H1 (cell line): ENCODE measurements around the gene SLC2A5. TPM values are rescaled to one million over a fixed set of nuclear protein-coding genes. Genes with fewer than 3 reads are reported as not detected.

Experiments used
- CTCF ChIA-PET: fragments of 300-600 bp; sonication (Branson Sonifier 250); formaldehyde crosslinking; loops from one replicate; lab custom pipeline; 2021; ENCODE audit not compliant: partially characterized antibody; lab: Charles Lee
- POLR2A ChIA-PET: fragments of 300-600 bp; sonication (Branson Sonifier 250); formaldehyde crosslinking; loops from one replicate; lab custom pipeline; 2021; ENCODE audit warnings: inconsistent platforms; ENCODE audit not compliant: partially characterized antibody; lab: Charles Lee
- DNase-seq, 2 experiments: peaks; one replicate each; pipeline versions ENCODE4 v3.0.0 to v3.0.0-alpha.2; 2010 to 2022; ENCODE audit warnings: low spot score in 2 of 2, low read depth in 1 of 2, mixed read lengths in 1 of 2
- FAIRE-seq: peaks from 2 replicates; lab custom pipeline; 2011; peaks lifted over from hg19 to GRCh38; lab: Jason Lieb, UNC
- H2AFZ ChIP-seq: 2 replicates; pipeline ENCODE4 v1.8.1; 2012; ENCODE audit warnings: low read length, inconsistent platforms
- H2AK5ac ChIP-seq: 2 replicates; pipeline ENCODE4 v1.6.1; 2013; ENCODE audit warnings: low read depth, low read length
- H2BK120ac ChIP-seq: replicated peaks from 2 replicates; pipeline ENCODE3; 2013; ENCODE audit warnings: low read depth, low read length, inconsistent platforms
- H2BK12ac ChIP-seq: 2 replicates; pipeline ENCODE4 v1.6.1; 2013; ENCODE audit warnings: low read depth, low read length
- H2BK15ac ChIP-seq: 2 replicates; pipeline ENCODE4 v1.6.1; 2013; ENCODE audit warnings: low read length
- H2BK20ac ChIP-seq: 2 replicates; pipeline ENCODE4 v1.6.1; 2013; ENCODE audit warnings: low read length
- H2BK5ac ChIP-seq: 2 replicates; pipeline ENCODE4 v1.6.1; 2013; ENCODE audit warnings: low read depth, low read length
- H3K14ac ChIP-seq: 2 replicates; pipeline ENCODE4 v1.6.1; 2013; ENCODE audit warnings: inconsistent platforms; ENCODE audit not compliant: insufficient read length
- H3K18ac ChIP-seq: 2 replicates; pipeline ENCODE4 v1.6.1; 2013; ENCODE audit warnings: low read length; ENCODE audit errors: extremely low read depth
- H3K23ac ChIP-seq: 2 replicates; pipeline ENCODE4 v1.6.1; 2013; ENCODE audit warnings: inconsistent platforms; ENCODE audit not compliant: insufficient read length
- H3K23me2 ChIP-seq: 2 replicates; pipeline ENCODE4 v1.6.1; 2013; ENCODE audit warnings: low read depth, low read length
- H3K27ac ChIP-seq: 2 replicates; pipeline ENCODE4 v1.6.1; 2011; ENCODE audit warnings: low read depth, low read length, inconsistent platforms
- H3K27me3 ChIP-seq, 4 experiments: replicated peaks in 1 of 4; 1 replicate in 1 of 4; 2 replicates in 3 of 4; pipeline versions ENCODE4 v1.6.1 to v1.8.1; 2011 to 2013; ENCODE audit warnings: low read length in 3 of 4, mild to moderate bottlenecking in 3 of 4, inconsistent platforms in 2 of 4, mixed read lengths in 2 of 4, moderate library complexity in 1 of 4; ENCODE audit not compliant: control insufficient read depth in 3 of 4, insufficient read depth in 3 of 4; ENCODE audit errors: extremely low read depth in 1 of 4
- H3K36me3 ChIP-seq, 4 experiments: 2 replicates each; pipeline versions ENCODE4 v1.6.1 to v1.8.1; 2011 to 2013; ENCODE audit warnings: mild to moderate bottlenecking in 4 of 4, low read length in 3 of 4, moderate library complexity in 2 of 4, control low read depth in 1 of 4, inconsistent platforms in 1 of 4; ENCODE audit not compliant: insufficient read depth in 4 of 4, control insufficient read depth in 2 of 4
- H3K4ac ChIP-seq: replicated peaks from 2 replicates; pipeline ENCODE3; 2013; ENCODE audit warnings: low read length, low read depth, mixed read lengths, inconsistent platforms; ENCODE audit not compliant: insufficient read length
- H3K4me1 ChIP-seq, 4 experiments: replicated peaks in 1 of 4; 1 replicate in 1 of 4; 2 replicates in 3 of 4; pipeline versions ENCODE4 v1.6.1 to v1.8.1; 2011 to 2013; ENCODE audit warnings: low read length in 3 of 4, inconsistent platforms in 2 of 4, mixed read lengths in 1 of 4; ENCODE audit not compliant: insufficient read depth in 4 of 4, control insufficient read depth in 3 of 4
- H3K4me2 ChIP-seq, 2 experiments: 2 replicates each; pipeline versions ENCODE4 v1.6.1 to v1.8.1; 2011 to 2013; ENCODE audit warnings: low read depth in 2 of 2, low read length in 2 of 2, control low read depth in 1 of 2, inconsistent platforms in 1 of 2, mild to moderate bottlenecking in 1 of 2; ENCODE audit not compliant: insufficient read depth in 1 of 2
- H3K4me3 ChIP-seq, 4 experiments: fragments of 200-600, 300-600 bp in 1 of 4; sonication (generic), shearing (Covaris generic), sonication (Bioruptor Twin) in 1 of 4; 2 replicates each; pipeline versions ENCODE4 v1.5.1 to v1.8.1; 2011 to 2016; ENCODE audit warnings: low read length in 4 of 4, low read depth in 3 of 4, control low read depth in 2 of 4, inconsistent platforms in 2 of 4, mild to moderate bottlenecking in 2 of 4, mixed read lengths in 1 of 4, moderate library complexity in 1 of 4; ENCODE audit not compliant: insufficient read depth in 2 of 4; ENCODE audit errors: extremely low read depth in 1 of 4
- H3K56ac ChIP-seq: replicated peaks from 2 replicates; pipeline ENCODE3; 2013; ENCODE audit warnings: low read depth, mild to moderate bottlenecking, mixed read lengths, low read length, inconsistent platforms; ENCODE audit not compliant: insufficient read length
- H3K79me1 ChIP-seq: 2 replicates; pipeline ENCODE4 v1.6.1; 2013; ENCODE audit warnings: low read depth, low read length, control low read depth
- H3K79me2 ChIP-seq, 2 experiments: 2 replicates each; pipeline versions ENCODE4 v1.6.1 to v1.8.1; 2012 to 2013; ENCODE audit warnings: low read length in 2 of 2, mild to moderate bottlenecking in 2 of 2, inconsistent platforms in 1 of 2; ENCODE audit not compliant: insufficient read depth in 2 of 2, control insufficient read depth in 1 of 2
- H3K9ac ChIP-seq, 4 experiments: replicated peaks in 1 of 4; 1 replicate in 1 of 4; 2 replicates in 3 of 4; pipeline versions ENCODE4 v1.6.1 to v1.8.1; 2011 to 2013; ENCODE audit warnings: low read depth in 3 of 4, low read length in 3 of 4, control low read depth in 2 of 4, mild to moderate bottlenecking in 2 of 4, moderate library complexity in 2 of 4, inconsistent platforms in 1 of 4; ENCODE audit errors: extremely low read depth in 1 of 4
- H3K9me3 ChIP-seq, 2 experiments: 2 replicates each; pipeline versions ENCODE4 v1.6.1 to v1.8.1; 2012 to 2013; ENCODE audit warnings: mild to moderate bottlenecking in 2 of 2, moderate library complexity in 2 of 2, control low read depth in 1 of 2, inconsistent platforms in 1 of 2, low read depth in 1 of 2, low read length in 1 of 2, mixed read lengths in 1 of 2; ENCODE audit not compliant: insufficient read depth in 2 of 2
- H4K20me1 ChIP-seq, 2 experiments: replicated peaks in 1 of 2; 2 replicates each; pipeline versions ENCODE3 to v1.8.1; 2011 to 2013; ENCODE audit warnings: inconsistent platforms in 2 of 2, low read length in 2 of 2, mild to moderate bottlenecking in 1 of 2; ENCODE audit not compliant: insufficient read depth in 2 of 2, control insufficient read depth in 1 of 2
- H4K5ac ChIP-seq: 2 replicates; pipeline ENCODE4 v1.6.1; 2013; ENCODE audit warnings: low read length, low read depth, mixed read lengths, inconsistent platforms; ENCODE audit not compliant: insufficient read length
- H4K8ac ChIP-seq: 2 replicates; pipeline ENCODE4 v1.8.0; 2013; ENCODE audit warnings: mild to moderate bottlenecking, moderate library complexity, low read length, inconsistent platforms; ENCODE audit not compliant: insufficient read depth; ENCODE audit errors: extremely low read depth
- H4K91ac ChIP-seq: replicated peaks from 2 replicates; pipeline ENCODE3; 2013; ENCODE audit warnings: low read length, mixed read lengths, inconsistent platforms; ENCODE audit not compliant: insufficient read length
- CBX8 ChIP-seq: fragments of 300-800, 300-1000 bp; sonication (generic); IDR thresholded peaks from 2 replicates; pipeline ENCODE4 v1.7.1; 2016; ENCODE audit warnings: low read depth, low read length, borderline replicate concordance
- CHD1 ChIP-seq: IDR thresholded peaks from 2 replicates; pipeline ENCODE4 v1.6.1; 2012; ENCODE audit warnings: low read depth, low read length, improper control_type of control experiment
- FOSL1 ChIP-seq: IDR thresholded peaks from 2 replicates; pipeline ENCODE4 v1.6.1; 2011; ENCODE audit warnings: mild to moderate bottlenecking, low read depth, low read length, moderate library complexity; ENCODE audit not compliant: insufficient read depth
- GTF2F1 ChIP-seq: IDR thresholded peaks from 2 replicates; pipeline ENCODE4 v1.6.1; 2012; ENCODE audit warnings: low read depth, low read length, improper control_type of control experiment, borderline replicate concordance
- JUND ChIP-seq: IDR thresholded peaks from 2 replicates; pipeline ENCODE4 v1.6.1; 2011; ENCODE audit warnings: mild to moderate bottlenecking, improper control_type of control experiment, low read length
- KDM5A ChIP-seq: fragments of 200-600 bp; IDR thresholded peaks from 2 replicates; pipeline ENCODE4 v1.7.1; 2012; ENCODE audit warnings: mild to moderate bottlenecking, low read length, inconsistent platforms, mixed read lengths
- MAFK ChIP-seq: IDR thresholded peaks from 2 replicates; pipeline ENCODE4 v1.6.1; 2012; ENCODE audit warnings: low read depth, mild to moderate bottlenecking, improper control_type of control experiment, low read length
- PHF8 ChIP-seq: fragments of 200-600 bp; sonication (generic); conservative IDR thresholded peaks from 2 replicates; pipeline ENCODE4 v1.7.1; 2012; ENCODE audit warnings: low read depth, mild to moderate bottlenecking, inconsistent platforms, low read length, moderate library complexity
- RAD21 ChIP-seq, 2 experiments: IDR thresholded peaks in 1 of 2; conservative IDR thresholded peaks in 1 of 2; 2 replicates each; pipeline ENCODE4 v1.6.1; 2011; ENCODE audit warnings: low read depth in 2 of 2, low read length in 2 of 2, improper control_type of control experiment in 1 of 2, inconsistent platforms in 1 of 2, mild to moderate bottlenecking in 1 of 2, moderate library complexity in 1 of 2
- SP2 ChIP-seq: IDR thresholded peaks from 2 replicates; pipeline ENCODE4 v1.6.1; 2012; ENCODE audit warnings: mild to moderate bottlenecking, low read length, inconsistent platforms
- SRF ChIP-seq: IDR thresholded peaks from 2 replicates; pipeline ENCODE4 v1.6.1; 2011; ENCODE audit warnings: mild to moderate bottlenecking, low read depth, low read length, moderate library complexity
- TAF1 ChIP-seq: IDR thresholded peaks from 2 replicates; pipeline ENCODE4 v1.6.1; 2011; ENCODE audit warnings: mild to moderate bottlenecking, low read depth, low read length
- TAF7 ChIP-seq: optimal IDR thresholded peaks from 2 replicates; pipeline ENCODE3; 2011; ENCODE audit warnings: low read depth, mild to moderate bottlenecking, inconsistent platforms, low read length, moderate library complexity, borderline replicate concordance
- WGBS, 2 experiments: shearing (Covaris generic) in 1 of 2; methylation state at CpG; one replicate each; pipeline versions ENCODE4 v1.1.6 to v1.1.7; 2013 to 2015; ENCODE audit warnings: low lambda C conversion rate in 2 of 2, mixed read lengths in 2 of 2, inconsistent platforms in 1 of 2, low coverage in 1 of 2, missing lambda C conversion rate in 1 of 2; ENCODE audit not compliant: insufficient replicate concordance in 2 of 2, insufficient coverage in 1 of 2, insufficient read length in 1 of 2; ENCODE audit errors: extremely low coverage in 1 of 2, missing lambda C conversion rate in 1 of 2; 5-methylcytosine and 5-hydroxymethylcytosine counted together
- polyA plus RNA-seq, 7 experiments: library from polyadenylated mRNA; depleted of rRNA in 3 of 7; stranded (reverse) in 5 of 7; unstranded in 2 of 7; fragments of >200 nt in 5 of 7; fragments of 200-250 nt in 2 of 7; gene quantifications; 1 replicate in 5 of 7; 2 replicates in 1 of 7; 4 replicates in 1 of 7; pipeline versions ENCODE4 v1.2.1 to v1.2.3, GENCODE V29; 2011 to 2013; ENCODE audit warnings: missing spikeins in 2 of 7, mixed read lengths in 2 of 7
- total RNA-seq: library from RNA; stranded (reverse); fragmentation: NEBNext Ultra II Directional; extraction: Animal tissue kit (Norgen Biotek cat#: 25700); gene quantifications from 2 replicates; pipeline ENCODE4 v1.2.1, GENCODE V29; 2021

Gene SLC2A5
- total and polyA plus RNA-seq, 2 of the 8 experiments (the other 6 are each of a cell fraction or from before 2014, with no cell fraction given), result 0.12 TPM; not detected in 1

GRCh38 chr1:9079988-9080704, 10.7 kb upstream of the SLC2A5 start:
- no peaks in the 10 kb centered on the region for H3K79me2 ChIP-seq
- no peak overlapping the region for H3K14ac ChIP-seq
- no peak overlapping the region for H3K56ac ChIP-seq
- WGBS, 2 experiments, result 92% methylated on average over 12 of the region's 12 CpGs; no CpG with 5 or more reads in 1 of the 2 experiments
- H2BK20ac ChIP-seq, result no peak overlapping the region
- DNase-seq, result no peak
- H3K4me1 ChIP-seq, result no peaks in the 10 kb centered on the region
- no peak overlapping the region for H2BK5ac ChIP-seq
- no peaks in the 10 kb centered on the region for H3K79me1 ChIP-seq
- no peak overlapping the region for H3K18ac ChIP-seq
- no peak overlapping the region for H3K4ac ChIP-seq
- H3K27ac ChIP-seq, result no peak overlapping the region
- H2BK12ac ChIP-seq, result no peak overlapping the region
- no peaks in the 10 kb centered on the region for H3K36me3 ChIP-seq
- ChIA-PET CTCF (interaction anchor here (0.6 to 4.3 kb wide), 4 partner anchors 21 to 231 kb away, joined by 3 to 20 read pairs (median 4); no protein-coding TSS in a partner anchor), POLR2A (no interaction called here)
- no peak for FAIRE-seq
- no peak overlapping the region for H4K91ac ChIP-seq
- no peak overlapping the region for H2AK5ac ChIP-seq
- H3K9me3 ChIP-seq, result no peaks in the 10 kb centered on the region
- H3K23me2 ChIP-seq, result no peaks in the 10 kb centered on the region
- H3K4me3 ChIP-seq, result no peak overlapping the region
- no peak overlapping the region for H2BK15ac ChIP-seq
- no peak overlapping the region for H4K5ac ChIP-seq
- H3K4me2 ChIP-seq, result no peak overlapping the region
- no peak overlapping the region for H2AFZ ChIP-seq
- no peak overlapping the region for H2BK120ac ChIP-seq
- no peak overlapping the region for H4K8ac ChIP-seq
- no peak overlapping the region for H3K23ac ChIP-seq
- no peak overlapping the region for H3K9ac ChIP-seq
- no peaks in the 10 kb centered on the region for H4K20me1 ChIP-seq
- H3K27me3 ChIP-seq, result no peaks in the 10 kb centered on the region
- no peak for TF ChIP-seq SP2
- TF ChIP-seq RAD21 (IDR thresholded peaks at IDR 0.05 in 1 of 2, conservative IDR thresholded peaks at IDR 0.05 in 1 of 2; ENCODE audit: low read depth in 2 of 2, low read length in 2 of 2), result no peak
- no peak for TF ChIP-seq SRF
- no peak for TF ChIP-seq GTF2F1
- TF ChIP-seq CHD1, result no peak
- TF ChIP-seq MAFK, result no peak
- no peak for TF ChIP-seq FOSL1
- no peak for TF ChIP-seq CBX8
- TF ChIP-seq PHF8, result no peak
- TF ChIP-seq KDM5A, result no peak
- no peak for TF ChIP-seq JUND
- TF ChIP-seq TAF7, result no peak
- no peak for TF ChIP-seq TAF1
